CD4-positive, alpha-beta T cell treated with Interleukin-1 beta for 1 hour (primary cell): Measurements from ENCODE around the gene MOB2.

ENCODE experiments used
- DNase-seq, 2 donors: peaks; one replicate each; pipeline ENCODE4 v3.0.0-alpha.2; 2020 to 2022

MOB2 gene

GRCh38 chr11:1502954-1503707, 16.6 kb upstream of the MOB2 start:
- no peak for DNase-seq

- no peak for DNase-seq
These were observed 15.8 kb upstream of the MOB2 start for GRCh38 chr11:1502168-1502953.

DNA sequence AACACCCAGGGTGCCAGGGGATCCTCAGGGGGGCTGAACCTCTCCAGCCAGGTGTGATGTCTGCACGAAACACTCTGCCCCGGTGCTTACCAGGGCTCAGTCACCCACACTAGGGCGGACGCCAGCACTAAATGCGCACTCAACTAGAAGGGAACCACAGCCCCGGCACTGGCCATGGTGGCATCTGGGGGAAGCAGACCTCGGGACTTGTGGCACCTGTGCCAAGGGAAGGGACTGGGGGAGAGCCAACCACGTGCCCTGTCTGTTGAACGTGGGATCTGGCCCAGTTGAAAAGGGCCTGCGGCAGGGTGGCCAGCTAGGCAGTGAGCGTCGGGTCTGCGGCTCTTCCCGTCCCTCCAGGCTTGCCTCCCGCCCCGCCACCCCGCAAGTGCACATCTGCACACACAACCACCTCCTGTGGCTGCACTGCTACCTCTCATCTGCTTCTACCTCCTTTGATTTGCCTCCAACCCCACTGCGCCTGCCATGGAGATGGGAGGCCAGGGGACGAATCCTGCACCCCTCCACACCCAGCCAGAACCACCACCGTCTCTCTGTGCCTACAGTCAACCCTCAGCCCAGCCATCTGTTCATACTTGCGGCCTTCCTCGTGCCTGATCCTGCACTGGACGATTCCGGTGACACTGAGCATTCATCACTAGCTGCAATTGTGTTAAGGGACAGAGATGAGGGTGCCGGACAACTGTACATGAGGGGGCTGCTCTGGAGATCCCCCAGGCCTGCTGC, 15.0 kb upstream of the MOB2 start:
- DNase-seq: no peak

GRCh38 chr11:1500466-1501420, 14.2 kb upstream of the MOB2 start:
- DNase-seq: no peak

DNA sequence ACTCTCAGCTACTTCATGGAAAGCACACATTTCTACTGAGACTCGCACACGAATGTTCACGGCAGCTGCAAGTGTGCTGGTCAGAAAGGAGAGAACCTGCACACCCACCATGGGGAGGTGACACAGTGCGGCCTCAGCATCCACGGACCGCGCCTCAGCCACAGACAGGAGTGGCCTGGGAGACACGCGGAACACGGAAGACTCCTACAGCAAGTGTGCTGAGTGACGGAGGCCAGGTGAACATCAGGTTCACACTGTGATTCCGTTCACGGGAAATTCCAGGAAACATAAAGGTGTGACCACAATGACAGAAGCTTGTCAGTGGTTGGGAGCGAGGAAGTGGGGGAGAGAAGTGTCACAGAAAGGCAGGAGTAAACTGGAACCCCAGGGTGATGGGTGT, 13.3 kb upstream of the MOB2 start:
- no peak for DNase-seq

DNA sequence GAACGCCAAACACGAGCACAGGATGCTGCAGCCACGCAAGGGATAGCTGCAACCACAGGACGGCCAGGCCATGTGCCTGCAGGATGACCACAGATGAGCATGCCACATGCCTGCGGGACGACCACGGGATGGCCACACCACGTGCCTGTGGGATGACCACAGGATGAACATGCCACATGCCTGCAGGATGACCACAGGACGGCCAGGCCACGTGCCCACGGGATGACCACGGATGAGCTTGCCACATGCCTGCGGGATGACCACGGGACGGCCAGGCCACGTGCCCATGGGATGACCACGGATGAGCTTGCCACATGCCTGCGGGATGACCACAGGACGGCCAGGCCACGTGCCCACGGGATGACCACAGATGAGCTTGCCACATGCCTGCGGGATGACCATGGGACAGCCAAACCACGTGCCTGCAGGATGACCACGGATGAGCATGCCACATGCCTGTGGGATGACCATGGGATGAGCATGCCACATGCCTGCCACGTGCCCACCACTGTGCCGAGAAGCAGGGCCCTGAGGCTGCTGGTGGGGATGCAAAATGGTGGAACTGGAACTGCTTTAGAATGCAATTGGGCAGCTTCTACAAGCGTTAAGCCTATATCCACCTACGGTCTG, 12.8 kb upstream of the MOB2 start:
- DNase-seq: no peak

DNA sequence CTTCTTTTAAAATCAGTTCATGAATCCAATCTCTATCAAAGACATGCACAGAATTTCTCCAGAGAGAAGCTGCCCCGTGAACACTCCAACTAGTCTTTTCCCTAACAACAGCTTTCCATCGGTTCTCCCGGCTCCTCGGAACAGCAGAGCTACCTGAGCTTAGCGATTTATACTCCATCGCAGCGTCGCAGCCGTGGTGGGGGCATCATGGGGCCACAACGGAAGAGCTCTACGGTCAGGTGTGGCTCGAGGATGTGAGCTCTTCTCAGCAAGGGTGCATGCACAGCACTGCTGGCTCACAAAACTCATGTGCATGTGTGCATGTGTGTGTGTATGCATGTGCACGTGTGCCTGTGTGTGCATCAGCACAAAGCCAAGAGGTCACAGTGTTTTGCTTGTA, 11.7 kb upstream of the MOB2 start:
- no peak for DNase-seq

- no peak for DNase-seq
These were observed 11.0 kb upstream of the MOB2 start for GRCh38 chr11:1497600-1497999.

DNA sequence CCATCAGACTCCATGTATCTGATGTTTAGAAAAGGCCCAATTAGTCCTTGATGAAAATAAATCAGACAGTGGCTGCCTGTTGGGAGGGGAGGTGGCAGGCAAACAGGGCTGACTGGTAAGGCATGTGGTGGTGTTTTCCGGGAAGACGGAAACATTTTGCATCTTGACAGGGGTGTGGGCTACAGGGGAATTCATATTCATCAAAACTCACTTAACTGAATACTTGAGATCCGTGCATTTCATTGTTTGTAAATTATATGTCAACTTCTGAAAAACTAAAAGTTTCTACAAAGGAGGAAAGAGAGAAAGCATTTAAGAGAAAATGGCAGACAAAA, 10.1 kb upstream of the MOB2 start:
- no peak for DNase-seq

- no peak for DNase-seq
These were observed 9.6 kb upstream of the MOB2 start for GRCh38 chr11:1496091-1496760.

GRCh38 chr11:1494650-1495049, 8.1 kb upstream of the MOB2 start:
- DNase-seq: no peak

DNA sequence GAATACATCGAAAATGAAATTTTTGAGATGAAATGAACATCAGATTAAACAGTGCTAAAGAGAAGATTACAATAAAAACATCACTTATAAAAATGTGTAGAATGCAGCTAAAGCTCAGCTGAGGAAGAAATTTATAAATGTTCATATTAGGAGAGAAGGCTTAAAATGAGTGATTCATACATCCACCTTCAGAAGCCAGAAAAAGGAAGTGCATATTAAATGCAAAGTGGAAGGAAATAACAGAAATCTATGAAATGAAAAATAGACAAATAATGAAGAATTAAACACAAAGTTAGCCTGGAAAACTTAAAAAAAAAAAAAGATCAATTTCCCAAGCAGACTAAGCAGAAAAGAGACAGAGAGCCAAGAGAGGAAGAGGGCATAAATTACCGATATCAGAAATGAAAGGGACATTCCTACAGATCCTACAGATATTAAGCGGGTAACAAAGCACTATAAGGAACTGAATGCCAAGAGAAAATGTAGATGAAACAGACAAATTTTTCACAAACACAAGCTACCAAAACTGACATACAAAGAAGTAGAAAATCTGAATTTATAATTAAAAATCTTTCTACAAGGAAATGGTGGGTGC, 7.2 kb upstream of the MOB2 start:
- DNase-seq: no peak

GRCh38 chr11:1491379-1491778, 4.8 kb upstream of the MOB2 start:
- no peak for DNase-seq

DNA sequence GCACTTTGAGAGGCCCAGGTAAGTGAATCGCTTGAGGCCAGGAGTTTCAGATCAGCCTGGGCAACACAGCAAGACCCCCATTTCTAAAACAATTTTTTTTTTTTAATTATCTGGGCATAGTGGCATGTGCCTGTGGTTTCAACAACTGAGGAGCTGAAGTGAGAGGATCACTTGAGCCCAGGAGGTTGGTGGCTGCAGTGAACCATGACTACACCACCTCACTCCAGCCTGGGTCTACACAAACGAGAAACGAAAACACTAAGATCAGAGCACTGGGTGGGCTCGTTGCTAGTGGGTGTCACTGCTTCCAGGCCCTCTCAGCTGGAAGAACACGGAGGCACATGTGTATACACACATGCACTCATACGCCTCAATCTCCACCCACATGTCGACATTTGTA, 4.1 kb upstream of the MOB2 start:
- DNase-seq: no peak

- DNase-seq: no peak
These were observed 2.1 kb upstream of the MOB2 start for GRCh38 chr11:1488575-1489180.

- no peak for DNase-seq
These were observed 1.4 kb upstream of the MOB2 start for GRCh38 chr11:1487851-1488574.

DNA sequence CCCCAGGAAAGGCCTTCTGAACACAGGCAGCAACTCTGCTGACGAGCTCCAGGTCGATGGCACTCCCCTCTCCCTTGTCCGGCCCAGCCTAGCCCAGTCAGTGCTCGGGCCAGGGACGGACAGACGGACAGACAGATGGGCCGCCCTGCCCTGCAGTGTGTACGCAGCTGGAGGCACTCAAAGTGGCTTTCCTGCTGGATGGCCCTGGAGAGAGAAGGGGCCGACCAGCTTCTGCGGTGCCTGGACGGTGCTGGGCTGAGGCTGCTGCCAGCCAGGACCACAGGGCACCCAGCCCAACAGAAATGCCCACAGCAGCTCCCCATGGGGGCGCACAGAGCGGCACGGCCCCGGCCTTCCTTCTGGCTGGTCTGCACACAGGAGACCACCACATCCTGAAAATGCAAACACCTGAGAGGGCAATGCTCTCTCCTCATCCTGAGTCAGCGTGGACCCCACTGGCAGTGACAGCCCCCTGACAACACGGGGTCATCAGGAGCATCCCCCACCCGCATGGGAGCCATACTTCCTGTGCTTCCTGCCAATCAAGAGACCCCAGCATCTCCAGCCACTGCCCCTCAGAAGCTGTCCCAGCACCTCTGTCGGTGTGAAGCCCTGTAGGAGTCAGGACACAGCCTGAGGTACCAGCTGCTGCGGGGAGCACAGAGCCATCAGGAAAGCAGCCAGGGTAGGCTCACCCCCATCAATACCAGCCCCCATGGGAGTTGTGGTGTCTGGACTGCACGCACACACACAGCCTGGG, 692 bp upstream of the MOB2 start:
- no peak for DNase-seq

DNA sequence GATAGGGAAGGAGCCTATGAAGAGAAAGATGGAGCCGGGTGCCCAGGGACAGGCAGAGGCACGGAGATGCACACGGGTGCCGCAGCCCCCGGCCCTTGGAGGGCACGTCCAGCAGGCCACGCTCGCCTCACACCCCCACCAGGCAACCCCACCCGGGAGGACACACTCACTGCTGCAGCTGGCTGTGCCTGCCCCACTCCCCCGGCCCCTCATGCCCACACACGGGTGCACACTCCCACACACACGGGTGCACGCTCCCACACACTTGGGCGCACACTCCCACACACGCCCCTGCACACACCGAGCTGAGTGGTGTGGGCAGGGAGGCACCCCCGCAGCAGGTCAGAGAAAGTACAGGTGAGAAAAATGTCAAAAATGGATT, 1.1 kb downstream of the MOB2 start:
- no peak for DNase-seq
